SK-N-SH (cell line): ENCODE data around the gene SEMA3F. TPM values are rescaled to one million over a fixed set of nuclear protein-coding genes. Genes with fewer than 3 reads are reported as not detected.

Source experiments
- CTCF ChIA-PET: fragments of 300-600, 350-600 bp; formaldehyde crosslinking; extraction: SDS; loops from one replicate; lab custom pipeline; 2021; lab: Yijun Ruan, JAX
- POLR2A ChIA-PET: fragments of 350-600 bp; sonication (Branson Sonifier 250); formaldehyde crosslinking; extraction: SDS; loops from one replicate; lab custom pipeline; 2020; ENCODE audit warnings: antibody characterized with exemption, inconsistent platforms; lab: Yijun Ruan, JAX
- DNase-seq: peaks from one replicate; pipeline ENCODE4 v3.0.0; 2012
- H2AFZ ChIP-seq: fragments of 200-600 bp; sonication (generic); 2 replicates; pipeline ENCODE4 v1.8.1; 2016; ENCODE audit warnings: antibody characterized with exemption, mild to moderate bottlenecking, low read depth
- H3F3A ChIP-seq: fragments of 200-600 bp; sonication (generic); replicated peaks from 2 replicates; pipeline ENCODE3; 2016; ENCODE audit warnings: antibody characterized with exemption, mild to moderate bottlenecking; ENCODE audit not compliant: insufficient read depth
- H3K27ac ChIP-seq, 2 experiments: fragments of 200-500 bp in 1 of 2; fragments of 200-600 bp in 1 of 2; sonication (Bioruptor generic) in 1 of 2; sonication (generic), shearing (Covaris generic) in 1 of 2; 2 replicates each; pipeline versions ENCODE4 v1.5.1 to v1.6.1; 2014 to 2016; ENCODE audit warnings: low read depth in 2 of 2, inconsistent platforms in 1 of 2, low read length in 1 of 2, mild to moderate bottlenecking in 1 of 2, mixed read lengths in 1 of 2
- H3K27me3 ChIP-seq: fragments of 200-600 bp; sonication (generic), shearing (Covaris generic); 2 replicates; pipeline ENCODE4 v1.6.1; 2016; ENCODE audit warnings: mixed run types; ENCODE audit not compliant: insufficient read depth
- H3K36me3 ChIP-seq, 2 experiments: fragments of 200-500 bp in 1 of 2; fragments of 200-600 bp in 1 of 2; sonication (Bioruptor generic) in 1 of 2; sonication (generic) in 1 of 2; replicated peaks in 1 of 2; 2 replicates each; pipeline versions ENCODE3 to v1.5.1; 2014 to 2016; ENCODE audit warnings: low read length in 1 of 2, mild to moderate bottlenecking in 1 of 2; ENCODE audit not compliant: insufficient read depth in 2 of 2, control insufficient read depth in 1 of 2
- H3K4me1 ChIP-seq, 2 experiments: fragments of 200-500 bp in 1 of 2; fragments of 200-600 bp in 1 of 2; sonication (Bioruptor generic) in 1 of 2; sonication (generic), shearing (Covaris generic) in 1 of 2; 2 replicates each; pipeline versions ENCODE4 v1.5.1 to v1.6.1; 2014 to 2016; ENCODE audit warnings: low read depth in 1 of 2, low read length in 1 of 2, mixed run types in 1 of 2; ENCODE audit not compliant: insufficient read depth in 2 of 2, control insufficient read depth in 1 of 2
- H3K4me2 ChIP-seq: fragments of 200-600 bp; sonication (generic), shearing (Covaris generic); 2 replicates; pipeline ENCODE4 v1.6.1; 2017; ENCODE audit warnings: mixed run types
- H3K4me3 ChIP-seq, 2 experiments: fragments of 200-500 bp in 1 of 2; fragments of 200-600 bp in 1 of 2; sonication (Bioruptor generic) in 1 of 2; sonication (generic), shearing (Covaris generic) in 1 of 2; 2 replicates each; pipeline versions ENCODE4 v1.5.1 to v1.8.1; 2014 to 2016; ENCODE audit warnings: low read depth in 2 of 2, inconsistent platforms in 1 of 2, low read length in 1 of 2, mild to moderate bottlenecking in 1 of 2, mixed read lengths in 1 of 2, moderate library complexity in 1 of 2
- H3K79me2 ChIP-seq: fragments of 200-600 bp; sonication (generic); 2 replicates; pipeline ENCODE4 v1.8.1; 2017; ENCODE audit warnings: mild to moderate bottlenecking; ENCODE audit not compliant: insufficient read depth
- H3K9ac ChIP-seq: fragments of 200-600 bp; sonication (generic); 2 replicates; pipeline ENCODE4 v1.6.1; 2017; ENCODE audit warnings: mixed run types
- H3K9me2 ChIP-seq: fragments of 200-600 bp; sonication (generic); 2 replicates; pipeline ENCODE4 v1.6.1; 2017; ENCODE audit warnings: mixed run types
- H3K9me3 ChIP-seq: fragments of 200-600 bp; sonication (generic); 2 replicates; pipeline ENCODE4 v1.6.1; 2017; ENCODE audit warnings: mixed run types, mild to moderate bottlenecking, moderate library complexity
- H4K20me1 ChIP-seq: fragments of 200-600 bp; sonication (generic); 2 replicates; pipeline ENCODE4 v1.6.1; 2017; ENCODE audit warnings: mild to moderate bottlenecking, mixed run types; ENCODE audit not compliant: insufficient read depth
- NFIC ChIP-seq: IDR thresholded peaks from 2 replicates; pipeline ENCODE4 v1.4.0; 2012; ENCODE audit warnings: borderline replicate concordance
- POLR2AphosphoS5 ChIP-seq: IDR thresholded peaks from 2 replicates; pipeline ENCODE4 v1.6.1; 2012; ENCODE audit warnings: low read depth, low read length
- WGBS: methylation state at CpG from one replicate; pipeline ENCODE4 v1.1.6; 2017; ENCODE audit warnings: low lambda C conversion rate; 5-methylcytosine and 5-hydroxymethylcytosine counted together
- polyA plus RNA-seq, 3 experiments: library from polyadenylated mRNA; depleted of rRNA; stranded (reverse); fragments of >200 nt; gene quantifications; 2 replicates each; pipeline ENCODE4 v1.2.3, GENCODE V29; 2012
- TF ChIP-seq, protein P1 (sequence below): IDR thresholded peaks from 2 replicates; pipeline ENCODE4; 2012
- TF ChIP-seq, protein P2 (sequence below): fragments of 200-600 bp; sonication (generic); IDR thresholded peaks from 2 replicates; pipeline ENCODE4 v1.6.1; 2017; ENCODE audit warnings: antibody characterized with exemption, mild to moderate bottlenecking, moderate library complexity

The SEMA3F gene
- polyA plus RNA-seq, 1 of the 3 experiments (the other 2 are of a cell fraction): 30.4 TPM

DNA sequence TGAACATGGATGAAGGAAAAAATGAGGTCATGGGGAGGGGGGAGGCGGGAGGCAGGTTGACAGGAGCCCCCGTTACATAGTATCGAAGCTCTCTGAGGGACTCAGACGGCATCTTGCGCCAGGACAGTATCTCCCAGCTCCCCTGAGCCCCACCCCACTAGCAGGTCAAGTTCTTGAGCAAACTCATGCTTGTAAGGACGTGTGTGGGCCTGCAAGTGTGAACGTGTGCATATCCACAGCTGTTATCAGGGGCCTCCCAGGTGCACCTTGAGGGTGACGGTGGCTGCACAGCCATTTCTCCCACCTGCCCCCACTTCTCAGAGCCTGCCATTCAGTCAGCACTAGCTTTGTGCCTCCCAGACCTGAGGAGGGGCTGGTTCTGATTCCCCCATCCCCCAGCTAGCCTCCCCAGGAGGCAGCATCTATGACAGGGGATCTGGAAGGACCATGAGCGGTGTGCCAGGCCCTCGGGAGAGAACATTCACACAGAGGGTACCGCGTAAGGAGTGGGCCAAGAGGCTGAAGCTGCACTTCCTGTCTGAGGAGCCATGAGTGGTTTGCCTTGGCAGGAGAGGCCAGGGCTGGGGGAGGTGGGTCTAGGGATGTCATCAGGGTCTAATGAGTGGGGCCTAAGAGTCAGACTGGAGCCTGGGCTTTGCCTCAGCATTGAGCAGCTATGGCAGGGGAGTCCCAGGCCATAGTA, 2.9 kb downstream of the SEMA3F start:
- H3K36me3 ChIP-seq: peaks cover 0 to 3% of the 10 kb centered on the region in 2 experiments
- TF ChIP-seq NFIC (peak; percentile 27; the same call in 1 of the 2 replicates), POLR2AphosphoS5 (no peak)
- no peaks in the 10 kb centered on the region for H3K27me3 ChIP-seq
- 86% methylated on average over 12 of the region's 12 CpGs for WGBS
- H3K4me3 ChIP-seq: no peak overlapping the region
- no peaks in the 10 kb centered on the region for H3K9me2 ChIP-seq
- H3K4me2 ChIP-seq: peak overlapping the region; percentile 89; the same call in 1 of the 2 replicates
- H3K9ac ChIP-seq: no peak overlapping the region
- peaks cover 24 to 34% of the 10 kb centered on the region in 2 experiments; a peak in 3 of 4 replicates for H3K4me1 ChIP-seq
- no peak overlapping the region for H2AFZ ChIP-seq
- no peak for DNase-seq
- H3K27ac ChIP-seq: peak overlapping the region in 1 of 2 experiments; percentile 57; a peak in 3 of 4 replicates
- CTCF ChIA-PET: interaction anchor here (0.8 to 2.1 kb wide), 6 partner anchors 10 to 36 kb away, joined by 3 to 8 read pairs (median 4); no protein-coding TSS in a partner anchor
- H3K79me2 ChIP-seq: peaks cover 26% of the 10 kb centered on the region
- no peaks in the 10 kb centered on the region for H4K20me1 ChIP-seq
- POLR2A ChIA-PET: no interaction called here
- no peaks in the 10 kb centered on the region for H3K9me3 ChIP-seq
- peaks cover 3% of the 10 kb centered on the region for H3F3A ChIP-seq

DNA sequence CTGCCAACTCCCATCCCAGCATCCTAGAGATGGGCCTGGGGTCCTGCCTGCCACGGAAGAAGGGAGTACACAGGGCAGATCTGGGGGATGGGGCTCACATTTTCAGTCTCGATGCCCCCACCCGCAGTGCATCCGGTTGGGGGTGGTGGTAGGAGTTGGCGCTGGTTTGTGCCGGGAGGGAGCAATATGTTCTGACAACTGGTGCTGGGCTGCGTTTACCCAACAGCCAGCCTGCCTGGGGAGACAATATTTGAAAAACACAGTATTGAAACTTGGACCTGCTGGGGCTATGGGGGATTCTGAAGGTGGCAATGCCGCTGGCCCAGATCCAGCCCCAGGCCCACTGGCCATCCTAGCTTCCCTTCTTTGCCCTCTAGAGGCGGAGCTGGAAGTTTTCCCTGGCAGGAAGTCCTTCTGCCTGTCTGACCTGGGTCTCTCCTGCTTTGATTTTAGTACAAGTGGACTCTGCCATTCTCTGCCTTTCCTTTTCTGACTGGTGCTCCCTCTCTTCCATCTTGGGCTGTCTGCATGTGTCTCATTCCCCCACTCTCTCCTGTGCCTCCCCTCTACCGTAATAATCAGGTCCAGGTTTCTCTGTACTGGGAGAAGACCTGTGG, 3.5 kb downstream of the SEMA3F start:
- Histone ChIP-seq H3K9ac (0 out of 2 replicates have a peak overlapping the region, but pooled peaks have one; percentile 9), H3K4me1 (peaks cover 23 to 40% of the 10 kb centered on the region in 2 experiments; a peak in 3 of 4 replicates), H3K9me3 (no peaks in the 10 kb centered on the region), H3K27me3 (no peaks in the 10 kb centered on the region), H3K36me3 (peaks cover 0 to 3% of the 10 kb centered on the region in 2 experiments), H3K9me2 (no peaks in the 10 kb centered on the region), H3K4me3 (no peak overlapping the region), H3K4me2 (peak overlapping the region; percentile 89; the same call in 1 of the 2 replicates), H3K79me2 (peaks cover 26% of the 10 kb centered on the region), H4K20me1 (no peaks in the 10 kb centered on the region), H3K27ac (peak overlapping the region in 1 of 2 experiments; percentile 57; a peak in 2 of 4 replicates), H2AFZ (no peak overlapping the region), H3F3A (peaks cover 6% of the 10 kb centered on the region)
- 90% methylated on average over 9 of the region's 10 CpGs for WGBS
- TF ChIP-seq, protein P1, sequence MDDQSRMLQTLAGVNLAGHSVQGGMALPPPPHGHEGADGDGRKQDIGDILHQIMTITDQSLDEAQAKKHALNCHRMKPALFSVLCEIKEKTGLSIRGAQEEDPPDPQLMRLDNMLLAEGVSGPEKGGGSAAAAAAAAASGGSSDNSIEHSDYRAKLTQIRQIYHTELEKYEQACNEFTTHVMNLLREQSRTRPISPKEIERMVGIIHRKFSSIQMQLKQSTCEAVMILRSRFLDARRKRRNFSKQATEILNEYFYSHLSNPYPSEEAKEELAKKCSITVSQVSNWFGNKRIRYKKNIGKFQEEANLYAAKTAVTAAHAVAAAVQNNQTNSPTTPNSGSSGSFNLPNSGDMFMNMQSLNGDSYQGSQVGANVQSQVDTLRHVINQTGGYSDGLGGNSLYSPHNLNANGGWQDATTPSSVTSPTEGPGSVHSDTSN: no peak
- TF ChIP-seq, protein P2, sequence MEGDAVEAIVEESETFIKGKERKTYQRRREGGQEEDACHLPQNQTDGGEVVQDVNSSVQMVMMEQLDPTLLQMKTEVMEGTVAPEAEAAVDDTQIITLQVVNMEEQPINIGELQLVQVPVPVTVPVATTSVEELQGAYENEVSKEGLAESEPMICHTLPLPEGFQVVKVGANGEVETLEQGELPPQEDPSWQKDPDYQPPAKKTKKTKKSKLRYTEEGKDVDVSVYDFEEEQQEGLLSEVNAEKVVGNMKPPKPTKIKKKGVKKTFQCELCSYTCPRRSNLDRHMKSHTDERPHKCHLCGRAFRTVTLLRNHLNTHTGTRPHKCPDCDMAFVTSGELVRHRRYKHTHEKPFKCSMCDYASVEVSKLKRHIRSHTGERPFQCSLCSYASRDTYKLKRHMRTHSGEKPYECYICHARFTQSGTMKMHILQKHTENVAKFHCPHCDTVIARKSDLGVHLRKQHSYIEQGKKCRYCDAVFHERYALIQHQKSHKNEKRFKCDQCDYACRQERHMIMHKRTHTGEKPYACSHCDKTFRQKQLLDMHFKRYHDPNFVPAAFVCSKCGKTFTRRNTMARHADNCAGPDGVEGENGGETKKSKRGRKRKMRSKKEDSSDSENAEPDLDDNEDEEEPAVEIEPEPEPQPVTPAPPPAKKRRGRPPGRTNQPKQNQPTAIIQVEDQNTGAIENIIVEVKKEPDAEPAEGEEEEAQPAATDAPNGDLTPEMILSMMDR: peak; percentile 15; the same call in 1 of the 2 replicates
- no peak for DNase-seq
- CTCF ChIA-PET: interaction anchor here (1.0 to 2.1 kb wide), 5 partner anchors 9 to 37 kb away, joined by 3 to 8 read pairs (median 4); no protein-coding TSS in a partner anchor
- POLR2A ChIA-PET: no interaction called here
